ENCODE data around the gene PRRC2C.

Gene PRRC2C

GRCh38 chr1:171486048-171486519, 754 bp downstream of the PRRC2C start:
- no peak for TF ChIP-seq EP300 (IDR thresholded peaks at IDR 0.05; ENCODE audit: borderline replicate concordance)
- TF ChIP-seq TAF1 (IDR thresholded peaks at IDR 0.05; ENCODE audit: low read depth), result no peak
- TF ChIP-seq RAD21 (IDR thresholded peaks at IDR 0.05; ENCODE audit: low read depth), result no peak
- TF ChIP-seq EGR1 (IDR thresholded peaks at IDR 0.05), result no peak
- TF ChIP-seq YY1 (IDR thresholded peaks at IDR 0.05; ENCODE audit: low read depth), result no peak
- TF ChIP-seq ZBTB7A (IDR thresholded peaks at IDR 0.05; ENCODE audit: low read depth), result no peak
- TF ChIP-seq CEBPB (IDR thresholded peaks at IDR 0.05), result no peak
- TF ChIP-seq TCF12 (IDR thresholded peaks at IDR 0.05; ENCODE audit: low read depth), result no peak
- no peak for TF ChIP-seq USF1 (IDR thresholded peaks at IDR 0.05)
- TF ChIP-seq FOXM1 (IDR thresholded peaks at IDR 0.05; ENCODE audit: borderline replicate concordance, low read depth), result no peak
- no peak for TF ChIP-seq MAX (IDR thresholded peaks at IDR 0.05)
- no peak for TF ChIP-seq TEAD4 (IDR thresholded peaks at IDR 0.05)
- no peak for TF ChIP-seq NFIC (IDR thresholded peaks at IDR 0.05)
- TF ChIP-seq REST (IDR thresholded peaks at IDR 0.05; ENCODE audit: low read depth), result no peak
- no peak for TF ChIP-seq CREB1 (IDR thresholded peaks at IDR 0.05; ENCODE audit: low read depth)

GRCh38 chr1:171487038-171487437, 1.7 kb downstream of the PRRC2C start:
- no peak for TF ChIP-seq EP300 (IDR thresholded peaks at IDR 0.05; ENCODE audit: borderline replicate concordance)
- no peak for TF ChIP-seq REST (IDR thresholded peaks at IDR 0.05; ENCODE audit: low read depth)
- no peak for TF ChIP-seq TCF12 (IDR thresholded peaks at IDR 0.05; ENCODE audit: low read depth)
- no peak for TF ChIP-seq EGR1 (IDR thresholded peaks at IDR 0.05)
- TF ChIP-seq TEAD4 (IDR thresholded peaks at IDR 0.05), result no peak
- no peak for TF ChIP-seq USF1 (IDR thresholded peaks at IDR 0.05)
- TF ChIP-seq TAF1 (IDR thresholded peaks at IDR 0.05; ENCODE audit: low read depth), result no peak
- TF ChIP-seq CEBPB (IDR thresholded peaks at IDR 0.05), result no peak
- TF ChIP-seq MAX (IDR thresholded peaks at IDR 0.05), result no peak
- no peak for TF ChIP-seq YY1 (IDR thresholded peaks at IDR 0.05; ENCODE audit: low read depth)
- TF ChIP-seq RAD21 (IDR thresholded peaks at IDR 0.05; ENCODE audit: low read depth), result no peak
- no peak for TF ChIP-seq CREB1 (IDR thresholded peaks at IDR 0.05; ENCODE audit: low read depth)
- no peak for TF ChIP-seq ZBTB7A (IDR thresholded peaks at IDR 0.05; ENCODE audit: low read depth)
- no peak for TF ChIP-seq NFIC (IDR thresholded peaks at IDR 0.05)
- no peak for TF ChIP-seq FOXM1 (IDR thresholded peaks at IDR 0.05; ENCODE audit: borderline replicate concordance, low read depth)

- no peak for TF ChIP-seq CEBPB (IDR thresholded peaks at IDR 0.05)
- TF ChIP-seq TCF12 (IDR thresholded peaks at IDR 0.05; ENCODE audit: low read depth), result no peak
- TF ChIP-seq ZBTB7A (IDR thresholded peaks at IDR 0.05; ENCODE audit: low read depth), result no peak
- TF ChIP-seq MAX (IDR thresholded peaks at IDR 0.05), result no peak
- no peak for TF ChIP-seq TAF1 (IDR thresholded peaks at IDR 0.05; ENCODE audit: low read depth)
- no peak for TF ChIP-seq RAD21 (IDR thresholded peaks at IDR 0.05; ENCODE audit: low read depth)
Observed at GRCh38 chr1:171488190-171488929, 3.0 kb downstream of the PRRC2C start.

- TF ChIP-seq REST (IDR thresholded peaks at IDR 0.05; ENCODE audit: low read depth), result no peak
- no peak for TF ChIP-seq EGR1 (IDR thresholded peaks at IDR 0.05)
- TF ChIP-seq ZBTB7A (IDR thresholded peaks at IDR 0.05; ENCODE audit: low read depth), result no peak
- TF ChIP-seq TEAD4 (IDR thresholded peaks at IDR 0.05), result no peak
- no peak for TF ChIP-seq NFIC (IDR thresholded peaks at IDR 0.05)
- no peak for TF ChIP-seq RAD21 (IDR thresholded peaks at IDR 0.05; ENCODE audit: low read depth)
- no peak for TF ChIP-seq TAF1 (IDR thresholded peaks at IDR 0.05; ENCODE audit: low read depth)
- TF ChIP-seq YY1 (IDR thresholded peaks at IDR 0.05; ENCODE audit: low read depth), result no peak
- TF ChIP-seq FOXM1 (IDR thresholded peaks at IDR 0.05; ENCODE audit: borderline replicate concordance, low read depth), result no peak
Observed at GRCh38 chr1:171494076-171494475, 8.7 kb downstream of the PRRC2C start.
